ENCODE results near the gene KIAA0753.

DNA sequence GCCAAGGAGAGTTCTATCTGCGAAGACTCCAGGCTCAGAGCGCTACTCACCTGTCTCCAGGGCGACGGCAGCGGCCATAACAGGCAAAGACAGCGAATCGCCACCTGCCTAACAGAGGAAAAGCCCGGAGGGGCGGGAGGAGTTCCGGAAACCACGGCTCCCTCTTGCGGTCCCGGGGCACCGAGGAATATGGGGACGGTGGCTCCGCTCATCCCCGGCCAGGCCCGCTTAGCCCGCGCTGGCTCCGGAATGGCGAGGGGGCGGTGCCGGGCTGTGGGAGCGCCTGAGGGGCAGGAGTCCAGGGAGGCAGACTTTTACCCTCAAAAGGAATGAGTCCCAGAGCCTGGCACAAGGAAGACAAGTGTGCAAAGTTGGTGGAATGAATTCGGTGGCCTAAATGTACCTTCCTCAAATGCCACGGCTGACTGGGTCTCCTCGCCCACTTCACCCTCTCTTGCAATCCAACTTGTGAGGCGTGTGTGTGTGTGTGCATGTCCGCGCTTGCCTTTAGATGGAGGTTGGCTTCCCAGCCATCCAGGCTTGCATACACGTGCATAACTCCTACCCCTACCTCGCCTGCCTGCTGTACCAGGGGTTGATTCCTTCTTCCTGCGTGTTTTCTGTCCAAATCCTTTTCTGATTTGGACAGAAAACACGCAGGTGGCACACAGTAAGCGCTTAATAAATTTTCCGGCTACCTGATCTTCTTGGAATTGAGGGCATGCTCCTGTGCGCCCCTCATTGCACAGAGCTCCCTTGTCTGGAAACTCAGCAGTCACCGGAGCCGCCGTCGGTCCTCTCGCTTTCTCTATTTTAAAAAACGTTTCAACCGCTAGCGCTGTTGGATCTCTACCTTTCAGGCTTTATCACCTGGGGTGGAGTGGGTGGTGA is 14.6 kb upstream of the KIAA0753 start:
- TF ChIP-seq EP300 (IDR thresholded peaks at IDR 0.05) (no peak), POLR2AphosphoS5 (IDR thresholded peaks at IDR 0.05) (no peak), CTCF (IDR thresholded peaks at IDR 0.05) (no peak), POLR2A (IDR thresholded peaks at IDR 0.05) (no peak)

All from sigmoid colon (tissue), 4 donors.